Endometrium (tissue), 2 donors: ENCODE results near the gene MCM3AP.

Source experiments
- FAIRE-seq: peaks from 2 replicates; lab custom pipeline; 2012; peaks lifted over from hg19 to GRCh38; lab: Jason Lieb, UNC
- donor health status: control.
- donor health status: control.

The MCM3AP gene

GRCh38 chr21:46185716-46186115, 99.7 kb downstream of the MCM3AP start:
- FAIRE-seq = no peak
